ENCODE measurements around the gene DLEC1. TPM values are rescaled to one million over a fixed set of nuclear protein-coding genes. Genes with fewer than 3 reads are reported as not detected.

DLEC1 gene
- total and polyA plus RNA-seq, 8 donors: 0.14 to 0.75 (median 0.51) TPM

GRCh38 chr3:38009807-38010591 lies 29.0 kb upstream of the DLEC1 start:
- no peak for TF ChIP-seq CTCF (IDR thresholded peaks at IDR 0.05)
- Histone ChIP-seq H3K27me3 (no peaks in the 10 kb centered on the region), H3K4me3 (no peak overlapping the region), H3K36me3 (peaks cover 0 to 12% (median 3%) of the 10 kb centered on the region in 3 donors), H3K9me3 (no peaks in the 10 kb centered on the region), H3K4me1 (peaks cover 0 to 9% (median 0%) of the 10 kb centered on the region in 3 donors), H3K27ac (no peak overlapping the region)
- DNase-seq (peak in 3 of 6 donors; percentile 21 to 71 (median 49)), ATAC-seq (no peak), FAIRE-seq (no peak)
- intact Hi-C loops (cut with DNase I): no loop called here
- WGBS, 2 donors: 92 to 93% methylated on average over 27 of the region's 27 CpGs

- 93 to 95% methylated on average over 20 to 21 of the region's 21 CpGs for WGBS, 2 donors
- no peak for FAIRE-seq
- Histone ChIP-seq H3K4me3 (no peak overlapping the region), H3K27ac (no peak overlapping the region), H3K27me3 (no peaks in the 10 kb centered on the region), H3K36me3 (peaks cover 0 to 19% (median 3%) of the 10 kb centered on the region in 3 donors), H3K9me3 (no peaks in the 10 kb centered on the region), H3K4me1 (no peaks in the 10 kb centered on the region)
- no peak for TF ChIP-seq CTCF (IDR thresholded peaks at IDR 0.05)
- peak in 1 of 4 donors; percentile 18 for ATAC-seq
- peak in 3 of 6 donors; percentile 25 to 64 (median 57) for DNase-seq
- intact Hi-C loops (cut with DNase I): no loop called here
Observed at GRCh38 chr3:38011111-38011510, 27.9 kb upstream of the DLEC1 start.

- DNase-seq (no peak), FAIRE-seq (no peak), ATAC-seq (no peak)
- Histone ChIP-seq H3K27me3 (no peaks in the 10 kb centered on the region), H3K9me3 (no peaks in the 10 kb centered on the region), H3K4me1 (peaks cover 0 to 8% (median 0%) of the 10 kb centered on the region in 3 donors), H3K4me3 (no peak overlapping the region), H3K27ac (no peak overlapping the region), H3K36me3 (peaks cover 0 to 17% (median 0%) of the 10 kb centered on the region in 3 donors)
- no peak for TF ChIP-seq CTCF (IDR thresholded peaks at IDR 0.05)
- intact Hi-C loops (cut with DNase I): no loop called here
- WGBS, 2 donors: 83 to 85% methylated on average over 3 of the region's 3 CpGs
Observed at GRCh38 chr3:38015485-38015884, 23.5 kb upstream of the DLEC1 start.

GRCh38 chr3:38015984-38016383 lies 23.0 kb upstream of the DLEC1 start:
- no peak overlapping the region for H3K27ac ChIP-seq
- ATAC-seq (no peak), DNase-seq (no peak), FAIRE-seq (no peak)
- H3K4me3 ChIP-seq: no peak overlapping the region
- peaks cover 0 to 12% (median 0%) of the 10 kb centered on the region in 3 donors for H3K36me3 ChIP-seq
- H3K4me1 ChIP-seq: peaks cover 0 to 8% (median 0%) of the 10 kb centered on the region in 3 donors
- no peak for TF ChIP-seq CTCF (IDR thresholded peaks at IDR 0.05)
- intact Hi-C loops (cut with DNase I): no loop called here
- H3K27me3 ChIP-seq: no peaks in the 10 kb centered on the region
- 89 to 90% methylated on average over 3 of the region's 3 CpGs for WGBS, 2 donors
- H3K9me3 ChIP-seq: no peaks in the 10 kb centered on the region

- no peak for TF ChIP-seq CTCF (IDR thresholded peaks at IDR 0.05)
- WGBS, 2 donors: 98 to 99% methylated on average over 13 of the region's 13 CpGs
- Histone ChIP-seq H3K27me3 (no peaks in the 10 kb centered on the region), H3K36me3 (peaks cover 0 to 10% (median 0%) of the 10 kb centered on the region in 3 donors), H3K9me3 (no peaks in the 10 kb centered on the region), H3K27ac (no peak overlapping the region), H3K4me1 (peaks cover 0 to 8% (median 0%) of the 10 kb centered on the region in 3 donors), H3K4me3 (no peak overlapping the region)
- intact Hi-C loops (cut with DNase I): no loop called here
- DNase-seq (peak in 1 of 6 donors; percentile 37), FAIRE-seq (no peak), ATAC-seq (no peak)
Observed at GRCh38 chr3:38016410-38016809, 22.6 kb upstream of the DLEC1 start.

Measured in pancreas (tissue), 10 donors.